PC-9 (cell line): ENCODE data around the gene CRYBG1. TPM values are rescaled to one million over a fixed set of nuclear protein-coding genes. Genes with fewer than 3 reads are reported as not detected.
A peak's percentile ranks its signal among the peaks of the same experiment; 100 is the strongest.

Experiments used
- BruUV-seq: library from RNA; stranded (reverse); fragments of 400-500 nt; replicated peaks from 2 replicates; lab custom pipeline; 2021; lab: Mats Ljungman, UMichigan
- CTCF ChIA-PET: fragments of 300-600 bp; sonication (Branson Sonifier 250); formaldehyde crosslinking; loops from one replicate; lab custom pipeline; 2022; ENCODE audit warnings: antibody characterized with exemption; lab: Charles Lee
- POLR2A ChIA-PET: fragments of 300-600 bp; sonication (Branson Sonifier 250); formaldehyde crosslinking; loops from one replicate; lab custom pipeline; 2022; ENCODE audit warnings: antibody characterized with exemption; ENCODE audit not compliant: unreplicated experiment; lab: Charles Lee
- DNase-seq, 2 experiments: peaks; one replicate each; pipeline versions ENCODE4 v3.0.0 to v3.0.0-alpha.2; 2015 to 2022; ENCODE audit warnings: mixed read lengths in 1 of 2
- H2AFZ ChIP-seq: fragments of 200-600 bp; sonication (generic); 2 replicates; pipeline ENCODE4 v1.8.1; 2017; ENCODE audit warnings: antibody characterized with exemption
- H3F3A ChIP-seq: fragments of 200-600 bp; sonication (generic); 2 replicates; pipeline ENCODE4 v1.8.1; 2017; ENCODE audit warnings: antibody characterized with exemption, mild to moderate bottlenecking, low read depth; ENCODE audit not compliant: insufficient read depth
- H3K27ac ChIP-seq: fragments of 200-600 bp; sonication (generic); 2 replicates; pipeline ENCODE4 v1.6.1; 2016; ENCODE audit warnings: mixed run types
- H3K27me3 ChIP-seq: fragments of 200-600 bp; sonication (generic); 2 replicates; pipeline ENCODE4 v1.6.1; 2016; ENCODE audit warnings: low read depth, mixed run types; ENCODE audit not compliant: insufficient read depth
- H3K36me3 ChIP-seq: fragments of 200-600 bp; sonication (generic); 2 replicates; pipeline ENCODE4 v1.6.1; 2016; ENCODE audit warnings: low read depth, mixed run types
- H3K4me1 ChIP-seq: fragments of 200-600 bp; sonication (generic); replicated peaks from 2 replicates; pipeline ENCODE4 v1.6.1; 2016; ENCODE audit warnings: mixed run types; ENCODE audit not compliant: insufficient read depth
- H3K4me2 ChIP-seq: fragments of 200-600 bp; sonication (generic); 2 replicates; pipeline ENCODE4 v1.6.1; 2017; ENCODE audit warnings: mixed run types
- H3K4me3 ChIP-seq: fragments of 200-600 bp; sonication (generic); 2 replicates; pipeline ENCODE4 v1.6.1; 2016; ENCODE audit warnings: mixed run types
- H3K79me2 ChIP-seq: fragments of 200-600 bp; sonication (generic); 2 replicates; pipeline ENCODE4 v1.6.1; 2017; ENCODE audit warnings: low read depth, mixed run types
- H3K9me2 ChIP-seq: fragments of 200-600 bp; sonication (generic); 2 replicates; pipeline ENCODE4 v1.8.1; 2017; ENCODE audit warnings: mild to moderate bottlenecking; ENCODE audit not compliant: insufficient read depth
- H3K9me3 ChIP-seq: fragments of 200-600 bp; sonication (generic); 2 replicates; pipeline ENCODE4 v1.8.1; 2016; ENCODE audit warnings: low read depth; ENCODE audit not compliant: insufficient read depth
- H4K20me1 ChIP-seq: fragments of 200-600 bp; sonication (generic); 2 replicates; pipeline ENCODE4 v1.8.1; 2017; ENCODE audit not compliant: insufficient read depth
- EZH2 ChIP-seq: fragments of 200-600 bp; sonication (generic); IDR thresholded peaks from 2 replicates; pipeline ENCODE4 v1.8.0; 2017; ENCODE audit warnings: antibody characterized with exemption, low read depth
- intact Hi-C: fragments of 100-400 bp; cut with micrococcal nuclease; formaldehyde crosslinking; loops from one replicate; pipeline ENCODE4 v1.10.0; 2022; ENCODE audit not compliant: unreplicated experiment
- total RNA-seq: library from RNA; stranded (reverse); gene quantifications from 2 replicates; pipeline ENCODE4 v1.2.3, GENCODE V29; 2021
- TF ChIP-seq, protein P1 (sequence below): fragments of 200-600 bp; sonication (generic); conservative IDR thresholded peaks from 2 replicates; pipeline ENCODE4 v1.6.1; 2017; ENCODE audit warnings: mixed run types, antibody characterized with exemption, mild to moderate bottlenecking, moderate library complexity

CRYBG1 gene
- total RNA-seq, 1 experiment from 2014 or later: 49.3 TPM

DNA sequence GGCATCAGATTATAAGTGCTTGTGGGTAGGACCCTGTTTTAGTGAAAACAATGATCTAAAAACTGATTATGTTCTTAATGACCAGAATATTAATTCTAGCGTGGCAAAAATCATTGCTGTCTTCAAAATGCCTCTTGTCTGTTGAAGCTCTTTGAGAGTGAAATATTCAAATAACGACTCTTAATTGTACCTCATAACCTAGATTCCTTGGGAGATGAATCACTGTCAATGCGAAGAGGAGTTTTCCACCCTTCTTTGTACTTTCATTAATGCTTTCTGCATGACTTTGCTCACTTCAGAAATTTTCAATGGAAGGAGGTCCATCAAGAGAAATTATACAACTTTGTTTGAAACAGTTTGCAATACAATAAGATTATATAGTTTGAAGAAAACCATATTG, 71.5 kb downstream of the CRYBG1 start:
- CTCF ChIA-PET: interaction anchor here (0.6 kb wide), 1 partner anchor 52 kb away, joined by 7 read pairs; no protein-coding TSS in a partner anchor
- POLR2A ChIA-PET: interaction anchor here (0.6 kb wide), 1 partner anchor 10 kb away, joined by 5 read pairs; no protein-coding TSS in a partner anchor

GRCh38 chr6:106434530-106434929, 74.0 kb downstream of the CRYBG1 start:
- DNase-seq: no peak
- H3K4me3 ChIP-seq: no peak overlapping the region
- H3K9me2 ChIP-seq: no peaks in the 10 kb centered on the region
- no peak overlapping the region for H3K27ac ChIP-seq
- no peaks in the 10 kb centered on the region for H3K79me2 ChIP-seq
- H3F3A ChIP-seq: no peaks in the 10 kb centered on the region; the same call in 1 of the 2 replicates
- CTCF ChIA-PET: no interaction called here
- intact Hi-C loops: no loop called here
- H3K27me3 ChIP-seq: no peaks in the 10 kb centered on the region
- H3K4me2 ChIP-seq: no peak overlapping the region
- no TSS peak for BruUV-seq
- H2AFZ ChIP-seq: no peak overlapping the region
- H3K9me3 ChIP-seq: no peaks in the 10 kb centered on the region
- TF ChIP-seq, protein P1, sequence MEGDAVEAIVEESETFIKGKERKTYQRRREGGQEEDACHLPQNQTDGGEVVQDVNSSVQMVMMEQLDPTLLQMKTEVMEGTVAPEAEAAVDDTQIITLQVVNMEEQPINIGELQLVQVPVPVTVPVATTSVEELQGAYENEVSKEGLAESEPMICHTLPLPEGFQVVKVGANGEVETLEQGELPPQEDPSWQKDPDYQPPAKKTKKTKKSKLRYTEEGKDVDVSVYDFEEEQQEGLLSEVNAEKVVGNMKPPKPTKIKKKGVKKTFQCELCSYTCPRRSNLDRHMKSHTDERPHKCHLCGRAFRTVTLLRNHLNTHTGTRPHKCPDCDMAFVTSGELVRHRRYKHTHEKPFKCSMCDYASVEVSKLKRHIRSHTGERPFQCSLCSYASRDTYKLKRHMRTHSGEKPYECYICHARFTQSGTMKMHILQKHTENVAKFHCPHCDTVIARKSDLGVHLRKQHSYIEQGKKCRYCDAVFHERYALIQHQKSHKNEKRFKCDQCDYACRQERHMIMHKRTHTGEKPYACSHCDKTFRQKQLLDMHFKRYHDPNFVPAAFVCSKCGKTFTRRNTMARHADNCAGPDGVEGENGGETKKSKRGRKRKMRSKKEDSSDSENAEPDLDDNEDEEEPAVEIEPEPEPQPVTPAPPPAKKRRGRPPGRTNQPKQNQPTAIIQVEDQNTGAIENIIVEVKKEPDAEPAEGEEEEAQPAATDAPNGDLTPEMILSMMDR: no peak
- TF ChIP-seq EZH2: no peak
- no peaks in the 10 kb centered on the region for H4K20me1 ChIP-seq
- POLR2A ChIA-PET: no interaction called here
- peaks cover 24% of the 10 kb centered on the region for H3K4me1 ChIP-seq
- H3K36me3 ChIP-seq: no peaks in the 10 kb centered on the region

More for the DNA sequence above, 71.5 kb downstream of the CRYBG1 start:
- Histone ChIP-seq H4K20me1 (no peaks in the 10 kb centered on the region), H2AFZ (no peak overlapping the region), H3K9me2 (no peaks in the 10 kb centered on the region), H3F3A (no peaks in the 10 kb centered on the region; the same call in 1 of the 2 replicates), H3K27ac (no peak overlapping the region), H3K4me3 (no peak overlapping the region), H3K36me3 (no peaks in the 10 kb centered on the region), H3K27me3 (no peaks in the 10 kb centered on the region), H3K4me2 (peak overlapping the region; percentile 24; the same call in 1 of the 2 replicates), H3K9me3 (no peaks in the 10 kb centered on the region), H3K79me2 (no peaks in the 10 kb centered on the region), H3K4me1 (peaks cover 12% of the 10 kb centered on the region)
- peak in 1 of 2 experiments; percentile 54 for DNase-seq
- no peak for TF ChIP-seq EZH2
- TF ChIP-seq, protein P1: no peak
- no TSS peak for BruUV-seq
- intact Hi-C loops: no loop called here

DNA sequence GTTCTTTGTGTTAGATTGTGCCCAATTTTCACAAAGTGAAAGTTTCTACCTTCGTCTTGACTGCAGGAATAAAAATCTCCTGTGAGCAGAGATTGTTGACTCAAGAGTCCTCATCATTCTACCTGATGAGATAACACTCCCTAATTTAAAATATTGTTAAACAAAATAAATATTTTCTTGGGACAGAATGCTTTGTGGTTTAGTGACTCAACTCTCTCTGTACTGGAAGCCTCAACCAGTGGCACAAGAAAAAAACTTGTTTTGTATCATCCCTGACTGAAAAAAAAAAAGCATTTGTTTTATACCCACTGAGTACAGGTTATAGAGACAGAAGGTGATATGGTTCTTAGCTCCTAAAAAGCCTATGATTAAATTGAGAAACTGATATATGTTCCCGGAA, 78.9 kb downstream of the CRYBG1 start:
- H3K36me3 ChIP-seq: no peaks in the 10 kb centered on the region
- TF ChIP-seq, protein P1: no peak
- no peak for TF ChIP-seq EZH2
- H3K27ac ChIP-seq: peak overlapping the region; percentile 42; the same call in 1 of the 2 replicates
- H3K79me2 ChIP-seq: no peaks in the 10 kb centered on the region
- H3K4me1 ChIP-seq: peaks cover 40% of the 10 kb centered on the region
- H3K27me3 ChIP-seq: no peaks in the 10 kb centered on the region
- peak in 1 of 2 experiments; percentile 89 for DNase-seq
- peaks cover 4% of the 10 kb centered on the region; the same call in 1 of the 2 replicates for H3F3A ChIP-seq
- no TSS peak for BruUV-seq
- intact Hi-C loops: no loop called here
- H3K4me2 ChIP-seq: peak overlapping the region; percentile 79
- peak overlapping the region; percentile 47; the same call in 1 of the 2 replicates for H3K4me3 ChIP-seq
- no peak overlapping the region for H2AFZ ChIP-seq
- H3K9me2 ChIP-seq: no peaks in the 10 kb centered on the region
- CTCF ChIA-PET: no interaction called here
- no peaks in the 10 kb centered on the region for H3K9me3 ChIP-seq
- POLR2A ChIA-PET: interaction anchor here (0.6 kb wide), 1 partner anchor 75 kb away, joined by 3 read pairs; no protein-coding TSS in a partner anchor
- no peaks in the 10 kb centered on the region for H4K20me1 ChIP-seq
